Right lobe of liver (tissue), 4 donors: ENCODE data around the gene LPA.

Source experiments
- CTCF ChIP-seq, 4 donors: fragments of 200-600 bp in 3 of 4; fragments of 450-650 bp in 1 of 4; IDR thresholded peaks; one replicate each; pipeline versions ENCODE4 v1.5.1 to v1.8.0; 2016 to 2022; ENCODE audit warnings: antibody characterized with exemption in 4 of 4, mild to moderate bottlenecking in 2 of 4
- POLR2A ChIP-seq: fragments of 450-650 bp; IDR thresholded peaks from one replicate; pipeline ENCODE4 v1.6.1; 2017; ENCODE audit warnings: antibody characterized with exemption, mild to moderate bottlenecking
- donor health status: DM: no; HTN: no; CAD: no.
- donor health status: DM: no; HTN: no; CAD: no.
- donor health status: DM: no; HTN: yes; CAD: no.

- no peak for TF ChIP-seq CTCF (IDR thresholded peaks at IDR 0.05)
- TF ChIP-seq POLR2A: no peak
Observed at GRCh38 chr6:160691617-160692016, 27.5 kb upstream of the LPA start.
